ENCODE data around the gene MFNG. TPM values are rescaled to one million over a fixed set of nuclear protein-coding genes. Genes with fewer than 3 reads are reported as not detected.
"Not testable (repeated sequence)": the region's sequence is repeated elsewhere in the genome, so short reads cannot be mapped to it uniquely, and the experiment has no call there.

MFNG gene
- total RNA-seq, 1 experiment from 2014 or later = 3.3 TPM

DNA sequence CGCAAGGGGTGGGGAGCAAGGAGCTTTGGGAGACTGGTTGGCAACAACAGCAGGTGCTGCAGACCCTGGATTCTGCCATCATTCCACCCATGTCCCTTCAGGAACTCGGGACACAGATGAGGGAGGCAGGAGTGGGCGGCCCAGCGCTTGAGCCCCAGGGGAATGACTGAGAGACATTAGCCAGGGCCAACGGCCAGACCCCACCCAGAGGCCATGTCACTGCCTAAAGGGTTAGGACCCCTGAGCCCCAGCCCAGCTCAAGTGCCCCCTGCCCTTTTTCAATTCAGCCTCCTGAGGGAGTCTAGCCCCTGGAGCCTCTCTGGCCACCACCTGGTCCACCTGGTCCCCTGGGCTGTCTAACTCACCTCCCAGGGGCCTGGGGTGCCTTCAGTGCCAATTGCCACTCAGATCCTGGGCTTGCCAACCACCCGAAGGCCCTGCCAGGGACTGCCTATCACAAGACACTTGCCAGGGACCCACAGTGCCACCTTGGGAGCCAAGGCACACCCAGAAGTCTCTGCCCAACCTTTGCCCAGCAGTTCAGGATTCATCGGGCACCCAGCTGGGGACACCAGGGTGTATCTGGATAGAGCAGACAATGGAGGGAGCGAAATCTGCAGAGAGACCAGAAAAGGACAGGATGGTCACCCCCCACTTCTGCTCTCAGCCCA, 16.6 kb downstream of the MFNG start:
- H3K36me3 Mint-ChIP-seq (ENCODE audit: insufficient read depth in 1 of 3, low read depth in 3 of 3) = no peaks in the 10 kb centered on the region
- H3K9me3 Mint-ChIP-seq = no peaks in the 10 kb centered on the region
- H3K9ac ChIP-seq (ENCODE audit: extremely low read depth, insufficient read length, low read length) = no peak overlapping the region

DNA sequence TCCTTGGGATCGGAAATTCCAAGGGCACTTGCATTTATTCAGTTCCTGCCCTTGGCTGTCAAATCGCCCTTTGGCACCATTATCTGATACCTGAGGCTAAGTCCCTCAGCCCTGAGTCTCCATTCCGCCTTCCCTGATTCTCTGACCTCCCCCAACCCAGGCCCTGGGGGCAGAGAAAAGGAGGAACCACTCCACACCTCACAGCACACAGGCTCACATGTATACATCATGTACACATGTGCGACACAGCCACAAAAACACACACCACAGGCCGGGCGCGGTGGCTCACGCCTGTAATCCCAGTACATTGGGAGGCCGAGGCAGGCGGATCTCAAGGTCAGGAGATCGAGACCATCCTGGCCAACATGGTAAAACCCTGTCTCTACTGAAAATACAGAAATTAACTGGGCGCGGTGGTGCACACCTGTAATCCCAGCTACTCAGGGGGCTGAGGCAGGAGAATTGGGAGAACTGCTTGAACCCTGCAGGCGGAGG, 17.9 kb downstream of the MFNG start:
- not testable (repeated sequence) for H2BK5ac ChIP-seq (ENCODE audit: insufficient read length, low read length); H3K79me1 ChIP-seq (ENCODE audit: insufficient read depth, low read depth, low read length, poor library complexity, severe bottlenecking); H3K9ac ChIP-seq (ENCODE audit: extremely low read depth, insufficient read length, low read length); H4K5ac ChIP-seq (ENCODE audit: insufficient read length, low read depth, low read length); H3K27ac Mint-ChIP-seq; H3K23ac ChIP-seq (ENCODE audit: insufficient read length, low read depth, low read length); H3K18ac ChIP-seq (ENCODE audit: insufficient read length, low read depth, low read length); DNase-seq; H4K8ac ChIP-seq (replicated peaks; ENCODE audit: insufficient read length, low read depth, low read length); H3K27ac ChIP-seq (ENCODE audit: insufficient read length, low read depth, low read length); H2BK12ac ChIP-seq (ENCODE audit: insufficient read length, low read depth, low read length); H3K36me3 Mint-ChIP-seq (ENCODE audit: insufficient read depth in 1 of 3, low read depth in 3 of 3); H2BK120ac ChIP-seq (ENCODE audit: low read depth, low read length, poor library complexity, severe bottlenecking); H2BK20ac ChIP-seq (ENCODE audit: low read depth, low read length, poor library complexity, severe bottlenecking); H3K79me2 ChIP-seq (ENCODE audit: insufficient read depth, low read length); H2AK5ac ChIP-seq (ENCODE audit: insufficient read length, low read length); H3K9me3 ChIP-seq (ENCODE audit: control insufficient read depth, low read depth, low read length); H4K20me1 ChIP-seq (ENCODE audit: control insufficient read depth, insufficient read depth, insufficient read length); H3K4me2 ChIP-seq (ENCODE audit: insufficient read depth, insufficient read length, low read length); H3T11ph ChIP-seq (ENCODE audit: low read length); H3K9me3 Mint-ChIP-seq; H2BK15ac ChIP-seq (ENCODE audit: low read depth, low read length); H3K27me3 ChIP-seq (ENCODE audit: insufficient read depth, low read length); H3K4ac ChIP-seq (ENCODE audit: low read depth, low read length); H3K14ac ChIP-seq (ENCODE audit: insufficient read depth, low read length); H3K23me2 ChIP-seq (ENCODE audit: insufficient read length, low read depth, low read length, poor library complexity, severe bottlenecking); H4K91ac ChIP-seq (ENCODE audit: insufficient read length, low read depth, low read length); H3K4me1 ChIP-seq (ENCODE audit: insufficient read depth, low read length); H3K56ac ChIP-seq (ENCODE audit: insufficient read length, low read depth, low read length); H2AFZ ChIP-seq (ENCODE audit: low read length)
- no CpG with 5 or more reads among the region's 14 CpGs for WGBS (ENCODE audit: extremely low coverage, insufficient read length, low lambda C conversion rate)
- peaks cover 0 to 20% of the 10 kb centered on the region in 2 experiments; a peak in 2 of 4 replicates for H3K4me1 Mint-ChIP-seq
- peaks cover 25% of the 10 kb centered on the region for H3K27me3 Mint-ChIP-seq (ENCODE audit: low read depth)
- peak overlapping the region in 1 of 2 experiments; percentile 18; a peak in 1 of 5 replicates for H3K4me3 Mint-ChIP-seq

More for the DNA sequence above, 16.6 kb downstream of the MFNG start:
- Histone ChIP-seq H2BK120ac (ENCODE audit: low read depth, low read length, poor library complexity, severe bottlenecking) (no peak overlapping the region), H3K23me2 (ENCODE audit: insufficient read length, low read depth, low read length, poor library complexity, severe bottlenecking) (no peaks in the 10 kb centered on the region), H4K91ac (ENCODE audit: insufficient read length, low read depth, low read length) (no peak overlapping the region), H4K5ac (ENCODE audit: insufficient read length, low read depth, low read length) (no peak overlapping the region), H3K27me3 (ENCODE audit: insufficient read depth, low read length) (no peaks in the 10 kb centered on the region), H3K56ac (ENCODE audit: insufficient read length, low read depth, low read length) (no peak overlapping the region), H2BK15ac (ENCODE audit: low read depth, low read length) (no peak overlapping the region), H2BK20ac (ENCODE audit: low read depth, low read length, poor library complexity, severe bottlenecking) (no peak overlapping the region), H2AK5ac (ENCODE audit: insufficient read length, low read length) (no peak overlapping the region), H3K18ac (ENCODE audit: insufficient read length, low read depth, low read length) (no peak overlapping the region), H3K4me1 (ENCODE audit: insufficient read depth, low read length) (no peaks in the 10 kb centered on the region; the same call in 1 of the 2 replicates), H3K9me3 (ENCODE audit: control insufficient read depth, low read depth, low read length) (no peaks in the 10 kb centered on the region), H2BK12ac (ENCODE audit: insufficient read length, low read depth, low read length) (no peak overlapping the region), H3K4me2 (ENCODE audit: insufficient read depth, insufficient read length, low read length) (no peak overlapping the region), H4K8ac (replicated peaks; ENCODE audit: insufficient read length, low read depth, low read length) (no peak overlapping the region), H2AFZ (ENCODE audit: low read length) (no peak overlapping the region), H3T11ph (ENCODE audit: low read length) (no peak overlapping the region), H3K79me1 (ENCODE audit: insufficient read depth, low read depth, low read length, poor library complexity, severe bottlenecking) (no peaks in the 10 kb centered on the region), H3K14ac (ENCODE audit: insufficient read depth, low read length) (no peak overlapping the region; the same call in 1 of the 2 replicates), H2BK5ac (ENCODE audit: insufficient read length, low read length) (no peak overlapping the region), H3K79me2 (ENCODE audit: insufficient read depth, low read length) (no peaks in the 10 kb centered on the region), H4K20me1 (ENCODE audit: control insufficient read depth, insufficient read depth, insufficient read length) (no peaks in the 10 kb centered on the region), H3K23ac (ENCODE audit: insufficient read length, low read depth, low read length) (no peak overlapping the region), H3K4ac (ENCODE audit: low read depth, low read length) (no peak overlapping the region), H3K27ac (ENCODE audit: insufficient read length, low read depth, low read length) (no peak overlapping the region)
- no peak for DNase-seq
- TF ChIP-seq, protein P1, sequence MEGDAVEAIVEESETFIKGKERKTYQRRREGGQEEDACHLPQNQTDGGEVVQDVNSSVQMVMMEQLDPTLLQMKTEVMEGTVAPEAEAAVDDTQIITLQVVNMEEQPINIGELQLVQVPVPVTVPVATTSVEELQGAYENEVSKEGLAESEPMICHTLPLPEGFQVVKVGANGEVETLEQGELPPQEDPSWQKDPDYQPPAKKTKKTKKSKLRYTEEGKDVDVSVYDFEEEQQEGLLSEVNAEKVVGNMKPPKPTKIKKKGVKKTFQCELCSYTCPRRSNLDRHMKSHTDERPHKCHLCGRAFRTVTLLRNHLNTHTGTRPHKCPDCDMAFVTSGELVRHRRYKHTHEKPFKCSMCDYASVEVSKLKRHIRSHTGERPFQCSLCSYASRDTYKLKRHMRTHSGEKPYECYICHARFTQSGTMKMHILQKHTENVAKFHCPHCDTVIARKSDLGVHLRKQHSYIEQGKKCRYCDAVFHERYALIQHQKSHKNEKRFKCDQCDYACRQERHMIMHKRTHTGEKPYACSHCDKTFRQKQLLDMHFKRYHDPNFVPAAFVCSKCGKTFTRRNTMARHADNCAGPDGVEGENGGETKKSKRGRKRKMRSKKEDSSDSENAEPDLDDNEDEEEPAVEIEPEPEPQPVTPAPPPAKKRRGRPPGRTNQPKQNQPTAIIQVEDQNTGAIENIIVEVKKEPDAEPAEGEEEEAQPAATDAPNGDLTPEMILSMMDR (conservative IDR thresholded peaks at IDR 0.05) = no peak
- H3K27ac Mint-ChIP-seq = no peak overlapping the region
- WGBS (ENCODE audit: extremely low coverage, insufficient read length, low lambda C conversion rate) = no CpG with 5 or more reads among the region's 8 CpGs
- peaks cover 0 to 22% of the 10 kb centered on the region in 2 experiments; a peak in 2 of 4 replicates for H3K4me1 Mint-ChIP-seq
- no peak overlapping the region for H3K4me3 Mint-ChIP-seq
- H3K27me3 Mint-ChIP-seq (ENCODE audit: low read depth) = peaks cover 25% of the 10 kb centered on the region

All from H9 (cell line).